Stimulated activated CD4-positive, alpha-beta T cell treated with anti-CD3 and anti-CD28 coated beads, Interleukin-15, amount 100 ng/mL, for 24 hours (primary cell): ENCODE data around the gene OR2T35.
A peak's percentile ranks its signal among the peaks of the same experiment; 100 is the strongest.
"Not testable (repeated sequence)": the region's sequence is repeated elsewhere in the genome, so short reads cannot be mapped to it uniquely, and the experiment has no call there.

Experiments used
- DNase-seq: peaks from one replicate; pipeline ENCODE4 v3.0.0-alpha.2; 2020

OR2T35 gene, protein sequence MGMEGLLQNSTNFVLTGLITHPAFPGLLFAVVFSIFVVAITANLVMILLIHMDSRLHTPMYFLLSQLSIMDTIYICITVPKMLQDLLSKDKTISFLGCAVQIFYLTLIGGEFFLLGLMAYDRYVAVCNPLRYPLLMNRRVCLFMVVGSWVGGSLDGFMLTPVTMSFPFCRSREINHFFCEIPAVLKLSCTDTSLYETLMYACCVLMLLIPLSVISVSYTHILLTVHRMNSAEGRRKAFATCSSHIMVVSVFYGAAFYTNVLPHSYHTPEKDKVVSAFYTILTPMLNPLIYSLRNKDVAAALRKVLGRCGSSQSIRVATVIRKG

DNA sequence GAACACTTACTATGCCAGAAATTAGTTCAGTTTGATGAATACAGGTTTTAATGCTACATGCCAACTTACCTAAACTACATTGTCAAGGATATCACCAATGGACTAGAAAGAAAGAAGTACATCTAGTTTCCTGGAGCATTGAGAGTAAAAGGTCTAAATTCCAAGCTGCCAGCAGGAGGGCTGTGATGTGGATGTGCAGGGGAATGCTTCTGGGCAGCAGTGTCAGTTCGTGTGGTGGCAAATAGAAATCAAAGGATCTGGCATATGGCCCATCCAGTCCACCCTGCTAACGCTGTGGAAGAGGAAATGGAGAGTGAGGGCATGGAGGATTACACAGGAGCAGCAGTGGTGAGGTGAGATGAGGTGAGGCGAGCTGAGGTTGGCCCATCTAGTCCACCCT lies at the start of gene OR2T35:
OR2T35 (minus strand) TSS at position 101 of the 400 bp plus-strand sequence. CDS start 6,020 bp downstream, outside the sequence.
- DNase-seq, result not testable (repeated sequence)

DNA sequence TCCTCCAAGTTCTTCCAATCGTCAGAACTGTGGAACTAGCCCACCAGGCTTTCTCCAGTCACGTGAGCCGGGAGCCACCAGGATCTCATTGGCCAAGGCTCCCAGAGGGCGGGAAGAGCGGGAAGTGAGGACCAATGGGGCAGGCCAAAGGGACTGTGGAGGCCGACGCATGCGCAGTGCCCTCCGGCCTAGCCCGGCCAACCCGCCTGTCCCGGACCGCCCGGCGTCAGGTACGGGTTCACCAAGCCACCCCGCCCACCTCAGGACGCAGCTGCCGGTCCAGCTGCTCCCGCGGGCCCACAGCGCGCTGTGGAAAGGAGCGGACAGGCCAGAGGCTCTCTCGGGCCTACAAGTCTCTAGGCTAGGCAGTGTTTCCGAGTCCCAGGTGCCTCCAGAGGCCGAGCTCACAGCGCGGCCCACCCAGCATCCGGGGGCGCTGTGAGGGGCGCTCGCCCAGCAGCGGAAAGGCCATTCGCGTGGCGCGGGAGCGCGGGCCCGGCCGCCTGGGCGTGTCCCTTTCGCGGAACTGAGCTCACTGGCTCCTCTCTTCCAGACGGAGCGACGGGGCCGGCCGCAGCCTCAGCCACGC lies 46.6 kb upstream of the OR2T35 start:
- DNase-seq, result no peak

DNA sequence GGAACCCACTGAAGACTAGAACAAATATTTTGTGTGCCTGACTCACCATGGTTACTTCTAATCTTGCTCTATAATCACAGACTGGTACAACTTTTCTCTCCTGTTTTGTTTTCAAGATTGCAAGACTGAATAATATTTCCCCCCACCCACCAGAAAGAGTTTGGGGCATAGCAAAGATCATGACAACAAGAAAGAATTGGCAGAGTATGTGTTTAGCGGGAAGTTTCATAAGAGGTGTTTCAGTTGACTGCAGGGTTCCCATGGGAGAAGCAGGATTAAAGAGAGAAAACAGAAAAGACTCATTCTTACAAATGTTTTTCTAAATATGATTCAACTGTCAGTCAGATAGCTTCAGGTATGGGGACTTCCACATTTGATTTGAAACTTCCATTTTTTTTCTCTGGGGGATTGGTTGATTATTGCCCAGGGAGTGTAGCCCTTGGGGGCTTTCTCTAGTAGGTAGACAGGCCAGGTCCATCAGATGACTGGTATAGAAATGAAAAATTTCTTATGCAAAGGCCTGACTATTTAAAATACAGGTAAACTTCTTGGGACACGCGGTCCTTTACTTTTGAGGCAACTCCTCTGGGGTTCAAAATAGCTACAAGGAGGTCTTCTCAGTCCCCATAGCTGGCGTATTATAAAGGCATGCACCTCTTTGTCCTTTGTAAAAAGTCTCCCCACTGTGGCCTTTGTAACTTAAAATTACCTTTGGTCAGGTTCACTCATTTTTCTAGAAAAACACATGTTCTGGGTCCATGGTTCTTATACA lies 43.6 kb upstream of the OR2T35 start:
- no peak for DNase-seq

DNA sequence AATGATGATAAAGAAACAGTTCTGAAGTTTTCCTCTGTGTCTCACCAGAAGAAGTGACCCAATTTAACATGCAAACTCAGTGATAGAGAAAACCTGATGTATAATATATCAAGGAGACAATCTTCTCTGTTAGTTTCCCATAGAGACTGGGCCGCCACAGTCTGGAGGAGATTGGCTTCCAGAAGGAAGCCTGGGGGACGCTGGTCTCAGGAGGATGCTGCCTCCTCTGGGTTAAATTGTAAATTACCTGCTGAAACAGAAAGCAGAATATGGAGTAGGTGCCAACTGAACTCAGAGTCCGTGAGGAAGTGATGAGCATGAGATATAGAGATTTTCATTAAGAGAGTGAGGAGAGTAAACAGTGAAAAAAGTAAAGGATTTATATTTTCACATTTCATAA lies 41.7 kb upstream of the OR2T35 start:
- DNase-seq, result peak; percentile 17

DNA sequence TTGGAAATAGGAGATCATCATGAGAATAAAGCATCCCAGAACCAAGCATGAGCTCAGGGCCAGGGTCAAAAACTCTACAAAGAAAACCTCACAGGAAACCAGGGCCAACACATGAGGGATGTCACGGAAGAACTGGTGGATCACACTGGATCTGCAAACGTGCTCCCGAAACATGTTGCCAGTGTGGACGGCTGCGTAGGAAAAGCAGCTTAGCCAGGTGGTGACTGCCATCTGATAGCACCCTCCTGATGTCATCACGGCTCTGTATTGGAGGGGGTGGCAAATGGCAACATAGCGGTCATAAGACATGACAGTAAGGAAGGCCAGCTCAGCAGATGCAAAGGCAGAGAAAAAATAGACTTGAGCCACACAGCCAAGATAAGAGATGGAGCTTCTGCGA lies 36.6 kb upstream of the OR2T35 start:
- no peak for DNase-seq

DNA sequence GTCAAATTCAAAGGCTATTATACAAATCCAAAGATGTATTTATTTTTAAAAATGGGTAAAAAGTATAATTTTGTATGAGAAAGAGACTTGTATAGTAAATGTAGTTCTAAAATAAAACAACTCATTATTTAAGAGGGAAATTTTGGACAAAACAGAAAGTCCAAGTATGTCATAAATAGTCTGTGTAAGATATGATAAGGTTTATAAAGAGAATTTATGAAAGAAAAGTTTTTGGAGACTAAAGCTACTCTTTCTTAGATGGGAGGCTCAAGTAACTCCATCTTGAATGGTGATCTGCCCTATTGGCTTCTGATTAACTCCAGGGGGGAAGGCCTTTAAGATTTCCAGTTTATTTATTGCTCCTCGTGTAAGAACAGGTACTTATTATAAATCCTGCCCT lies 24.9 kb upstream of the OR2T35 start:
- no peak for DNase-seq

DNA sequence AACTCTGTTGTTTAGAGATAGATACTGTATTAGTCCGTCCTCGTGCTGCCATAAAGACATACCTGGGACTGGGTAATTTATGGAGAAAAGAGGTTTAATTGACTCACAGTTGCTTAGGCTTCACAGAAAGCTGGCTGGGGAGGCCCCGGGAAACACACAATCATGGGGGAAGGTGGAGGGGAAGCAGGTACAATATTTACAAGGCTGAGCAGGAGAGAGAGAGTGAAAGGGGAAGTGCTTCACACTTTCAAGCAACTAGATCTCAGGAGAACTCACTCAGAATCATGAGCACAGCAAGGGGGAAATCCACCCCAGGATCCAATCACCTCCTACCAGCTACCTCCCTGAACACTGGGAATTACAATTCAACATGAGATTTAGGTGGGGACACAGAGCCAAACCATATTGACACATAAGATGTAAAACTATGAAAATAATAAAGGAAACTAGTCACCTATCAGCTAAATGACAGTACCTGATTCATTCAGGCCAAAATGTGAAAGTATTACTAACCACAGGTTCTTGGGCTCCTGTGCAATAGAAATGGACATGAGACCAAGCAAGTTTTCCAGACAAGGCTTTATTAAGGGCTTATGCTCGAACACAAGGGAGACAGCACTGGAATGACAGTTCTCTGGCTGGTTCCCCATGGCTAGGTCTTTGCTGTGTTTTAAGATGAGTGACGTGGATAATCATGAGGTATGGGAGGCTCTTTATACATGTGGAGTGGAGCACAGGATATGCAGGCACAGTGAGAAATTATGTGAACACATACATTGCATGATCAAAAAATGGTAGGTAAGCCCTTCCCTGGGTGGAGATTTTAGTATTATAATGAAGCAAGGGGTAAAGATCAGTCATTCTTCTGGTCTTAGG lies 18.6 kb upstream of the OR2T35 start:
- not testable (repeated sequence) for DNase-seq

DNA sequence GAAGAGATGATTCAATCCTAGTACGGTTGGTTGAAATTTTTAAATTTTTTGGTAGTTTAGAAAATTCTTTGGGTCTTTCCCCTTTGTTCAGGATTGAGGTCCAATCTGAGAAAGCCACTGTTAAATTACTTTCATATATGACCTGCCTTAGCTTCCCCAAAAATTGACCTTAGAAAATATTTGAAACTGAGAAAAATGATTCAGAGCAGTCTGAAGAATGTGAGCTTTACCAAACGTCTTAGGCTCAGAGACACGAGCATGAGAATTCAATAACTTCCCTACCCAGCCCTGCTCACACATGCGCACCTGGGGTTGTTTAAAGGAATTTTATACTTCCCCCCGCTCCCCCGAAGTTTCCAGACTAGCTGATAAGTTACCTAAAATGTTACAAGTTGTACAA lies 11.7 kb upstream of the OR2T35 start:
- not testable (repeated sequence) for DNase-seq

DNA sequence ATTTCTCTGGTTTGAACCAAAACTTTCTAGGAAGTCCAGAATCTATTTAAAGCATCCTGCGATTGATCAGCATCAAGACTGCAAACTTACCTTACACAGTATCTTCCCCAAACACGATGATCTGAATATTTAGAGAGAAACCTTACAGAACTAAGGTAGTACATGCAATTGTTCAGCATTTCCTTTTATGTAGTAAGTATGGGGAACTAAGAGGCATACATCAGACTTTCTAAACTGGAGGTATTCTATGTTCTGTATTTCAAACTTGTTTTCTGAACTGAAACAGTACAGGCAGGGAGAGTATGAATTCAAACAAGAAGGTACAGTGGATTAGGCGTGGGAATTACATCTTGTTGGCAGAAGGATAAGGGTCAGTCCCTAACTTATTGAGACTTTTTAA lies 10.3 kb upstream of the OR2T35 start, which contains the start of gene OR2T27:
OR2T27 (minus strand) TSS at position 175 of the 400 bp plus-strand sequence. CDS start 4,644 bp downstream, outside the sequence.
- not testable (repeated sequence) for DNase-seq

DNA sequence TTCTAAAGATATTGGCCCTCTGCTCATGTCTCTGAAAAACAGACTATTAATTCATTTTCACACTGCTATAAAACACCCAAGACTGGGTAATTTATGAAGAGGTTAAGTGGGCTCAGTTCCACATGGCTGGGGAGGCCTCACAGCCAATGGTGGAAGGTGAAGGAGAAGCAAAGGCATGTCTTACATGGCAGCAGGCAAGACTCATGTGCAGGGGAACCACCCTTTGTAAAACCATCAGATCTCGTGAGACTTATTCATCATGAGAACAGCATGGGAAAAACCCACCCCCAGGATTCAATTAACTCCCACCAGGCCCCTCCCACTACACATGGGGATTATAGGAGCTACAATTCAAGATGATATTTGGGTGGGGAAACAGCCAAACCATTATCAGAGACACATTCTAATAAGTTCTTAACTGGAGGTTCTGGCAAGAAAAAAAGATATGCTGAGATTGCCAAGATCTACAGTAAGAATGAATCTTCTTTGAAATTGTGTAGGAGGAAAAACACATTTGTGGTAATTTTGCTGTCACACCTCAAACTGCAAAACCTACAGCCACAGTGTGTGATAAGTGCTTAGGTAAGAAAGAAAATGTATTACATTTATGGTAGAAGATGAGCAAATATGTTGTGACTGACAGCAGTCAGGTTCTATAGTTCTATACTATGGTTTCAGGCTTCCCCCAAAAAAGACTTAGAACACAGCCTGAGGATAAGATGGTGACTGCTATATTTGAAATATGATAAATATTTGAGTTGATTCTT lies 3.9 kb upstream of the OR2T35 start:
- DNase-seq, result not testable (repeated sequence)

DNA sequence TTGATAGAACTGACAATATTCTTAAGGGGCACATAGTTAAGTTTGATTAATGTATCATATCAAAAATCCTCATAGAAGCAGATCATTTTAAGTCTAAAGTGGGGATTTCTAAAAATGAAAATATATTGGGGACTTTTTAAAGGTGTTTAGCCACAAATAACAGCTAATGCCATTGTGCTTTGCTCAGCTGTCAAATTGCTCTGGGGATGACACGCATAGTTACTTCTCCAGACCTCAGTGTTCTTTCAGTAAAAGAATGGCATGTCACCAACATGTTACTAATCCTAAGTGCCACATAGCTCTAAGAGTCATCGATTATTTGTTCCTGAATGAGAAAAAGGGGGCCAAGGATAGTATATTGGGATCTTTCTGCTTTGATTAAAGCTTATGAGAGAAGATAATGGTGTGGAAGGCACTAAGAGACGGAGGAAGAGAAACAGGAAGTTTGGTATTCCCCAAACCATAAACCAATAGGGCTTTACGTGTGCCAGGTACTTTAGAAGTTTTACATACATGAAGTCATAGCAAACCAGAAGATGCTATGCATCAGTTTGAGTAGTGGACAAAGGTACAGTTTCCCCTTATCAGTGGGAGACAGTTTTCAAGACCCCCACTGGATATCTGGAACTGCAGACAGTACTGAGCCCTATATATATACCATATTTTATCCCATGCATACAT lies 2.0 kb downstream of the OR2T35 start:
- DNase-seq, result not testable (repeated sequence)

DNA sequence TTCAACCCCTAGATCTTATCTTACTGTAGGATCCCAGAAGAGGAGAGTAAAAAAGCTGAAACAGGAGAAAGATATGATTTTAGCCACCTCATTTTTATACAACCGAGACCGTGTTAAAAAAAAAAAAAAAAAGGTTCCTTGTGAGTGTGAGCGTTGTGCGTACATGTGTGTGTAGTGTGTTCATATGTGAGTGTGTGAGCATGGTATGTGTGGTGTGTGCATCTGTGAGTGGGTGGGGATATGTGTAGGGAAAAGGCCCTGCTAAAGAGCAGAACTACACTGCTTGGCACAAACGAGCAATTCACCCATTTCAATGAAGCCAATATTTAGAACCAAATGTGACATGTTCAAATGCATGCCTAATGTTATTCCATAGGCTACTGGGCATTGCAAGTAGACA lies 3.5 kb downstream of the OR2T35 start:
- DNase-seq, result not testable (repeated sequence)

DNA sequence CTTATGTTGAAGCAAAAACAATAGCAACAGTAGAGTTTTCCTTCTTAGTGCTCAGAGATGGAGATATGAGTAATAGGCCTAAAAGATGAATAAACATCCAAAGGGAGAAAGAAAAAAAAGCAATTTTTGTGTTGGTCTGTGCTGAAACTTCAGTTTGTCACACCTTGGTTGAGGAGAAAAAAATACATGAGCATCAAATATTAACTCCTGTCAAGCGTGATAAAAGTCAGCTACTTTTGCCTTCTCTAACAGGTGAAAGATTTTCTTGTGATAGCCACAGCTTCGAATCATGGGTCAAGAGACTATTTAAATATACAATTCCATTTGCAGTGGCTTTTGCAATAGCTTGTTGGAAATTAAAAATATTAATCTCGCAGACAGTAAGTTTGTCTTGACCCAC lies 4.2 kb downstream of the OR2T35 start:
- DNase-seq, result not testable (repeated sequence)

DNA sequence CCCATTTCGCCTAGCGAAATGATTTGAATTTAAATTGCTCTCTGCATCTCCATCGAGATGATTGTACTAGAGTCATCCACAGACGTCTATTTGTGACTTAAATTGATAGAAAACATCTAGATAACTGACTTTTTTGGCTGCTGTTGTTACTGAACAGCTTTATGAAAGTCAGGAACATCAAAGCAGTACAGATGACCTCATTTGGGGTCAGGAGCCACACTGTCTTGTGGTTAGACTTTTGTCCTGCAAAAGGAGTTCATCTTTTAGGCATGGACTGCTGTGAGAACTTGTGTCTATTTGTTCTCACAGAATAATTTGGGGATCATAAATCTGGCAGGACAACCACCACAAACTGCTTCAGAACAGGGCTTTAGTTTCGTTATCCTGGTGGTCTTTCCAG lies 5.4 kb downstream of the OR2T35 start:
- not testable (repeated sequence) for DNase-seq

DNA sequence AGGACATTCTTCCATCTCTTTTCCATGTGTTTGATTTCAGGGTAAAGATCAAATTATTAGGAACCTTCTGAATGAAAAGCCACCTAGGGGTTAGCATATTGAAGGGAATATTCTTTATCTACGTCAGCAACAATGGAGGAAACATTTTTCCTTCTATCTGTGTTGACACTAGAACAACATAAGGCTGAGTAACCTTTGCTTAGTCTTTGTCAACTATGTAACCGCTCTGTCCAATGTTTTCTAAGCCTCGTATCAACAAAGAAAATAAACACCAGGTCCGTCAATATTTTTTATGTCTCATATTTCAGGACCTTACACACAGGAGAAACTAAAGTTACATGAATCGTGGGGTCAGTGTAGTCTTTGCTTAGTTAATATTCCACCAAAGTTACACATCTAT lies 8.5 kb downstream of the OR2T35 start:
- DNase-seq, result not testable (repeated sequence)

DNA sequence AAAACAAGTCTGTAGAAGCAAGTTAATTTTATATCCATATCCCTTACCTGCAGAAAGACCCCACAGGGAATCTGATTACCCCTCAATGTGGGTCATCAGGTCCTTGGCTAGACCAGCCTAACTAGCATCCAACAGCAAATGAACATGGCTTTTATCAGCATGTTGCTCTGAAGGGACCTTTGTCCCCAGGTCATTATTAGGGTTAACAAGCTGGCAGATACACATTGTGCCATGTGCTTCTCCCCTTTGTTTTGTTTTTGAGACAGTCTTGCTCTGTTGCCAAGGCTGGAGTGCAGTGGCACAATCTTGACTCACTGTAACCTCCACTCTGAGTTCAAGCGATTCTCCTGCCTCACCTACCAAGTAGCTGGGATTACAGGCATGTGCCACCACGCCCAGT lies 10.1 kb downstream of the OR2T35 start, which contains the start of gene OR2T11:
OR2T11 (minus strand) TSS at position 101 of the 400 bp plus-strand sequence. CDS start 7,963 bp downstream, outside the sequence.
- DNase-seq, result not testable (repeated sequence)

DNA sequence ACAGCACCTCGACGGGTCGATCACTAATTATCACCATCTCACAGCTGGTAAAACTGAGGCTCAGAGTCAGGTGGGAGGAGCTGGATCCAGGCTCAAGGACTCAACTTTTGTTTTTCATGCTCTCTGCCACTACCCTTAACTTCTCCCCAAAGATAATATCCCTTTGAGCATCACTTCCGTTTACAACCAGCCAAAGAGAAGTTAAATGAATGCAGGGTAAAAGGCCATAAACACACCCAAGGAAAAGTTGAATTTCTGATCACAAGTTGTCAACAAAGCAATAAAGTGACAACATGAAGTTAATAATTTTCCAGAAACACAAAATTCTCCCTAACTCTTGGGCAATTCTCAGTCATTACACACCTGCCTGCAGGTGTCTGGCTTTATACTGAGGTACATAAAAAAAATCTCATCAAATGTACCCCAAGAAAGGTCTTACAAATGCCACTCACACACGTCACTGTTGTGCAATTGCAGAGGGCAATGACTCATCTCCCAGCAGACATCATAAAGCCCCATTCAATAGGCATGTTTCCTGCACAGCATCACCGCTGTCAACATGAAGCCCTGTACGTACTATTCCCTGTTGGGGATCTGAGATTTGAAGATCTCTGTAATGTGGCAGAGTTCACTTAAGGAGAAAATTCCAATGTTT lies 13.6 kb downstream of the OR2T35 start:
- no peak for DNase-seq

DNA sequence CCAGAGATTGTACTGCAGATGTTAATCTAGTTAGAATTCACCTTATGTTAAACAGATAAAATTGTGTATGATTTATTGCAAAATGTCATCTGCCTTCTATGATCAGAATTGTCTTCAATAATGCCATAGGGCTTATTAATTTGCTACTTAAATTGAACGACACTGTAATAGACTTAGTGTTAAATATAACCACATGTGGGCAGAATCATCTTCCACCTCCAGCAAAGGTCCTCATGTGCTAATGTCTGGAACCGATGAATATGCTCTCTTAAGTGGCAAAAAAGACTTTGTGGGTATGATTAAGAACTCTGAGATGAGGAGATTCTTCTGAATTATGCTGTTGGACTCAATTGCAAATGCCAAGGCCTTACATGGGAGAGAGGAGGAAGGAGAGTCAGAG lies 14.5 kb downstream of the OR2T35 start:
- no peak for DNase-seq

DNA sequence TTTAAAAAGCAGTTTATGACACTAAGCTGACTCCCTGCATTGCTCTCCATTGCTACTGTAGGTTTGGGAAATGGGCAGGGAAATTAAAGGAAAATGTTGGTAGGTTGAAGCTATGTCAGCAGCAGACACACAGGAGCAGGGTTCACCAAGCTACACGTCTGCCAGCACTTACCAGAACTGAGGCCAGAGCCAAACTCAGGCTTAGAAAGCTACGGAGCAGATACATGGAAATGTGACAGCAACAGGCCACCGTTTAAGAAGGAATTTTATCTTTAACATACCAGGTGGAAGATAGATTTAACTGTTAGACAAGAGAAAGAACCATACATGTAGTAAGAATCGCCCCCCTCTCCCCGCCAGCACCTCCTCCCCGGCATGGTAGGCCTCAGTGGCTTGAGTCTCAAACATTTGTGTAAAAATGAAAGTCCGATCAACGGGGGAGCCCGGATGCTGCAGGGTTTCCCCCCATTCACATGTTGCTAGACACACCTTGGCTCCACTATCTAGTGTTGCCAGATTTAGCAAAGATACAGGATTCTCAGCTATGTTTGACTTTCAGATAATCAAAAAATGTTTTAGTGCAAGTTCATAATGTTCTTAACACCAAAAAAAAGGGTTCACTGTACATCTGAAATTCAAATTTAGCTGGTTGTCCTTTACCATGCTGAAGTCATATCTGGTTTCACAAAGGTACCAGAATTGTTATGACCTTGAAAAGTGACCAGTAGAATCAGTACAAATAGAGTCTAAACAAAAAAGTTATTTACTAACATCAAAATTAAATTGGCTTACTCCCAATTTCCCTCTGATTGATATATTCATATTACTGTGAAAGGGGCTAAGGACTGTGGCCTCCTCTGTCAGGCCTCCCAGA lies 16.9 kb downstream of the OR2T35 start:
- no peak for DNase-seq
